NB4 (cell line): ENCODE data around the gene SUCLG2.

Experiments used
- POLR2A ChIP-seq: IDR thresholded peaks from 2 replicates; pipeline ENCODE4 v1.6.1; 2011; ENCODE audit warnings: mild to moderate bottlenecking; ENCODE audit not compliant: insufficient read length; ENCODE audit errors: extremely low read depth
- TF ChIP-seq, protein P1 (sequence below): IDR thresholded peaks from one replicate; pipeline ENCODE4 v1.5.1; 2012; ENCODE audit warnings: low read depth, low read length
- TF ChIP-seq, protein P2 (sequence below): IDR thresholded peaks from 2 replicates; pipeline ENCODE4 v1.6.1; 2011; ENCODE audit warnings: low read depth, low read length

DNA sequence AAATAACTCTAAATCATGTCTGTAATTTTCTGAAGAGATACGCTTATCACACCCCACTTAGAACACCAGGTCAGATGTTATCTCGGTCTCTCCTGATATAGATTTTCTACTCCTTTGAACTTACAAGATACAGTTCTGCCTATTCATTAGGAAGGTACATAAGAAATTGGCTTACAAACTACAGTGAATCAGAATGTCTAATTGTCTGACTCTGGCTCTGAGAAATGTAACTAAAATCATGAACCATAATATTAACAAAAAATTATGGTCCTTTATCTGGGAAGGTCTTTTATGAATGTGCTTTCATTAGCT is 235.2 kb downstream of the SUCLG2 start:
- TF ChIP-seq, protein P1, sequence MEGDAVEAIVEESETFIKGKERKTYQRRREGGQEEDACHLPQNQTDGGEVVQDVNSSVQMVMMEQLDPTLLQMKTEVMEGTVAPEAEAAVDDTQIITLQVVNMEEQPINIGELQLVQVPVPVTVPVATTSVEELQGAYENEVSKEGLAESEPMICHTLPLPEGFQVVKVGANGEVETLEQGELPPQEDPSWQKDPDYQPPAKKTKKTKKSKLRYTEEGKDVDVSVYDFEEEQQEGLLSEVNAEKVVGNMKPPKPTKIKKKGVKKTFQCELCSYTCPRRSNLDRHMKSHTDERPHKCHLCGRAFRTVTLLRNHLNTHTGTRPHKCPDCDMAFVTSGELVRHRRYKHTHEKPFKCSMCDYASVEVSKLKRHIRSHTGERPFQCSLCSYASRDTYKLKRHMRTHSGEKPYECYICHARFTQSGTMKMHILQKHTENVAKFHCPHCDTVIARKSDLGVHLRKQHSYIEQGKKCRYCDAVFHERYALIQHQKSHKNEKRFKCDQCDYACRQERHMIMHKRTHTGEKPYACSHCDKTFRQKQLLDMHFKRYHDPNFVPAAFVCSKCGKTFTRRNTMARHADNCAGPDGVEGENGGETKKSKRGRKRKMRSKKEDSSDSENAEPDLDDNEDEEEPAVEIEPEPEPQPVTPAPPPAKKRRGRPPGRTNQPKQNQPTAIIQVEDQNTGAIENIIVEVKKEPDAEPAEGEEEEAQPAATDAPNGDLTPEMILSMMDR: no peak
- no peak for TF ChIP-seq POLR2A
- TF ChIP-seq, protein P2, sequence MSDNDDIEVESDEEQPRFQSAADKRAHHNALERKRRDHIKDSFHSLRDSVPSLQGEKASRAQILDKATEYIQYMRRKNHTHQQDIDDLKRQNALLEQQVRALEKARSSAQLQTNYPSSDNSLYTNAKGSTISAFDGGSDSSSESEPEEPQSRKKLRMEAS: no peak
